H1 (cell line): Measurements from ENCODE around the gene FITM1. TPM values are rescaled to one million over a fixed set of nuclear protein-coding genes. Genes with fewer than 3 reads are reported as not detected.

Experiments
- CTCF ChIA-PET: fragments of 300-600 bp; sonication (Branson Sonifier 250); formaldehyde crosslinking; loops from one replicate; lab custom pipeline; 2021; ENCODE audit not compliant: partially characterized antibody; lab: Charles Lee
- POLR2A ChIA-PET: fragments of 300-600 bp; sonication (Branson Sonifier 250); formaldehyde crosslinking; loops from one replicate; lab custom pipeline; 2021; ENCODE audit warnings: inconsistent platforms; ENCODE audit not compliant: partially characterized antibody; lab: Charles Lee
- DNase-seq, 2 experiments: peaks; one replicate each; pipeline versions ENCODE4 v3.0.0 to v3.0.0-alpha.2; 2010 to 2022; ENCODE audit warnings: low spot score in 2 of 2, low read depth in 1 of 2, mixed read lengths in 1 of 2
- FAIRE-seq: peaks from 2 replicates; lab custom pipeline; 2011; peaks lifted over from hg19 to GRCh38; lab: Jason Lieb, UNC
- H2AFZ ChIP-seq: 2 replicates; pipeline ENCODE4 v1.8.1; 2012; ENCODE audit warnings: low read length, inconsistent platforms
- H2AK5ac ChIP-seq: 2 replicates; pipeline ENCODE4 v1.6.1; 2013; ENCODE audit warnings: low read depth, low read length
- H2BK120ac ChIP-seq: replicated peaks from 2 replicates; pipeline ENCODE3; 2013; ENCODE audit warnings: low read depth, low read length, inconsistent platforms
- H2BK12ac ChIP-seq: 2 replicates; pipeline ENCODE4 v1.6.1; 2013; ENCODE audit warnings: low read depth, low read length
- H2BK15ac ChIP-seq: 2 replicates; pipeline ENCODE4 v1.6.1; 2013; ENCODE audit warnings: low read length
- H2BK20ac ChIP-seq: 2 replicates; pipeline ENCODE4 v1.6.1; 2013; ENCODE audit warnings: low read length
- H2BK5ac ChIP-seq: 2 replicates; pipeline ENCODE4 v1.6.1; 2013; ENCODE audit warnings: low read depth, low read length
- H3K14ac ChIP-seq: 2 replicates; pipeline ENCODE4 v1.6.1; 2013; ENCODE audit warnings: inconsistent platforms; ENCODE audit not compliant: insufficient read length
- H3K18ac ChIP-seq: 2 replicates; pipeline ENCODE4 v1.6.1; 2013; ENCODE audit warnings: low read length; ENCODE audit errors: extremely low read depth
- H3K23ac ChIP-seq: 2 replicates; pipeline ENCODE4 v1.6.1; 2013; ENCODE audit warnings: inconsistent platforms; ENCODE audit not compliant: insufficient read length
- H3K23me2 ChIP-seq: 2 replicates; pipeline ENCODE4 v1.6.1; 2013; ENCODE audit warnings: low read depth, low read length
- H3K27ac ChIP-seq: 2 replicates; pipeline ENCODE4 v1.6.1; 2011; ENCODE audit warnings: low read depth, low read length, inconsistent platforms
- H3K27me3 ChIP-seq, 4 experiments: replicated peaks in 1 of 4; 1 replicate in 1 of 4; 2 replicates in 3 of 4; pipeline versions ENCODE4 v1.6.1 to v1.8.1; 2011 to 2013; ENCODE audit warnings: low read length in 3 of 4, mild to moderate bottlenecking in 3 of 4, inconsistent platforms in 2 of 4, mixed read lengths in 2 of 4, moderate library complexity in 1 of 4; ENCODE audit not compliant: control insufficient read depth in 3 of 4, insufficient read depth in 3 of 4; ENCODE audit errors: extremely low read depth in 1 of 4
- H3K36me3 ChIP-seq, 4 experiments: 2 replicates each; pipeline versions ENCODE4 v1.6.1 to v1.8.1; 2011 to 2013; ENCODE audit warnings: mild to moderate bottlenecking in 4 of 4, low read length in 3 of 4, moderate library complexity in 2 of 4, control low read depth in 1 of 4, inconsistent platforms in 1 of 4; ENCODE audit not compliant: insufficient read depth in 4 of 4, control insufficient read depth in 2 of 4
- H3K4ac ChIP-seq: replicated peaks from 2 replicates; pipeline ENCODE3; 2013; ENCODE audit warnings: low read length, low read depth, mixed read lengths, inconsistent platforms; ENCODE audit not compliant: insufficient read length
- H3K4me1 ChIP-seq, 4 experiments: replicated peaks in 1 of 4; 1 replicate in 1 of 4; 2 replicates in 3 of 4; pipeline versions ENCODE4 v1.6.1 to v1.8.1; 2011 to 2013; ENCODE audit warnings: low read length in 3 of 4, inconsistent platforms in 2 of 4, mixed read lengths in 1 of 4; ENCODE audit not compliant: insufficient read depth in 4 of 4, control insufficient read depth in 3 of 4
- H3K4me2 ChIP-seq, 2 experiments: 2 replicates each; pipeline versions ENCODE4 v1.6.1 to v1.8.1; 2011 to 2013; ENCODE audit warnings: low read depth in 2 of 2, low read length in 2 of 2, control low read depth in 1 of 2, inconsistent platforms in 1 of 2, mild to moderate bottlenecking in 1 of 2; ENCODE audit not compliant: insufficient read depth in 1 of 2
- H3K4me3 ChIP-seq, 4 experiments: fragments of 200-600, 300-600 bp in 1 of 4; sonication (generic), shearing (Covaris generic), sonication (Bioruptor Twin) in 1 of 4; 2 replicates each; pipeline versions ENCODE4 v1.5.1 to v1.8.1; 2011 to 2016; ENCODE audit warnings: low read length in 4 of 4, low read depth in 3 of 4, control low read depth in 2 of 4, inconsistent platforms in 2 of 4, mild to moderate bottlenecking in 2 of 4, mixed read lengths in 1 of 4, moderate library complexity in 1 of 4; ENCODE audit not compliant: insufficient read depth in 2 of 4; ENCODE audit errors: extremely low read depth in 1 of 4
- H3K56ac ChIP-seq: replicated peaks from 2 replicates; pipeline ENCODE3; 2013; ENCODE audit warnings: low read depth, mild to moderate bottlenecking, mixed read lengths, low read length, inconsistent platforms; ENCODE audit not compliant: insufficient read length
- H3K79me1 ChIP-seq: 2 replicates; pipeline ENCODE4 v1.6.1; 2013; ENCODE audit warnings: low read depth, low read length, control low read depth
- H3K79me2 ChIP-seq, 2 experiments: 2 replicates each; pipeline versions ENCODE4 v1.6.1 to v1.8.1; 2012 to 2013; ENCODE audit warnings: low read length in 2 of 2, mild to moderate bottlenecking in 2 of 2, inconsistent platforms in 1 of 2; ENCODE audit not compliant: insufficient read depth in 2 of 2, control insufficient read depth in 1 of 2
- H3K9ac ChIP-seq, 4 experiments: replicated peaks in 1 of 4; 1 replicate in 1 of 4; 2 replicates in 3 of 4; pipeline versions ENCODE4 v1.6.1 to v1.8.1; 2011 to 2013; ENCODE audit warnings: low read depth in 3 of 4, low read length in 3 of 4, control low read depth in 2 of 4, mild to moderate bottlenecking in 2 of 4, moderate library complexity in 2 of 4, inconsistent platforms in 1 of 4; ENCODE audit errors: extremely low read depth in 1 of 4
- H3K9me3 ChIP-seq, 2 experiments: 2 replicates each; pipeline versions ENCODE4 v1.6.1 to v1.8.1; 2012 to 2013; ENCODE audit warnings: mild to moderate bottlenecking in 2 of 2, moderate library complexity in 2 of 2, control low read depth in 1 of 2, inconsistent platforms in 1 of 2, low read depth in 1 of 2, low read length in 1 of 2, mixed read lengths in 1 of 2; ENCODE audit not compliant: insufficient read depth in 2 of 2
- H4K20me1 ChIP-seq, 2 experiments: replicated peaks in 1 of 2; 2 replicates each; pipeline versions ENCODE3 to v1.8.1; 2011 to 2013; ENCODE audit warnings: inconsistent platforms in 2 of 2, low read length in 2 of 2, mild to moderate bottlenecking in 1 of 2; ENCODE audit not compliant: insufficient read depth in 2 of 2, control insufficient read depth in 1 of 2
- H4K5ac ChIP-seq: 2 replicates; pipeline ENCODE4 v1.6.1; 2013; ENCODE audit warnings: low read length, low read depth, mixed read lengths, inconsistent platforms; ENCODE audit not compliant: insufficient read length
- H4K8ac ChIP-seq: 2 replicates; pipeline ENCODE4 v1.8.0; 2013; ENCODE audit warnings: mild to moderate bottlenecking, moderate library complexity, low read length, inconsistent platforms; ENCODE audit not compliant: insufficient read depth; ENCODE audit errors: extremely low read depth
- H4K91ac ChIP-seq: replicated peaks from 2 replicates; pipeline ENCODE3; 2013; ENCODE audit warnings: low read length, mixed read lengths, inconsistent platforms; ENCODE audit not compliant: insufficient read length
- ASH2L ChIP-seq: fragments of 200-600, 300-600 bp; sonication (generic); IDR thresholded peaks from one replicate; pipeline ENCODE4 v1.7.1; 2017; ENCODE audit warnings: low read length
- CHD1 ChIP-seq: IDR thresholded peaks from 2 replicates; pipeline ENCODE4 v1.6.1; 2012; ENCODE audit warnings: low read depth, low read length, improper control_type of control experiment
- CREB1 ChIP-seq: IDR thresholded peaks from 2 replicates; pipeline ENCODE4 v1.6.1; 2012; ENCODE audit warnings: inconsistent platforms
- KDM4A ChIP-seq: IDR thresholded peaks from one replicate; pipeline ENCODE4 v1.7.1; 2012; ENCODE audit warnings: low read depth, mild to moderate bottlenecking, moderate library complexity, low read length, inconsistent platforms; ENCODE audit not compliant: severe bottlenecking
- SIX5 ChIP-seq: IDR thresholded peaks from 2 replicates; pipeline ENCODE4 v1.6.1; 2011; ENCODE audit warnings: mild to moderate bottlenecking, low read depth, low read length
- TCF12 ChIP-seq: IDR thresholded peaks from 2 replicates; pipeline ENCODE4 v1.6.1; 2011; ENCODE audit warnings: low read depth, mild to moderate bottlenecking, low read length
- WGBS, 2 experiments: shearing (Covaris generic) in 1 of 2; methylation state at CpG; one replicate each; pipeline versions ENCODE4 v1.1.6 to v1.1.7; 2013 to 2015; ENCODE audit warnings: low lambda C conversion rate in 2 of 2, mixed read lengths in 2 of 2, inconsistent platforms in 1 of 2, low coverage in 1 of 2, missing lambda C conversion rate in 1 of 2; ENCODE audit not compliant: insufficient replicate concordance in 2 of 2, insufficient coverage in 1 of 2, insufficient read length in 1 of 2; ENCODE audit errors: extremely low coverage in 1 of 2, missing lambda C conversion rate in 1 of 2; 5-methylcytosine and 5-hydroxymethylcytosine counted together
- polyA plus RNA-seq, 7 experiments: library from polyadenylated mRNA; depleted of rRNA in 3 of 7; stranded (reverse) in 5 of 7; unstranded in 2 of 7; fragments of >200 nt in 5 of 7; fragments of 200-250 nt in 2 of 7; gene quantifications; 1 replicate in 5 of 7; 2 replicates in 1 of 7; 4 replicates in 1 of 7; pipeline versions ENCODE4 v1.2.1 to v1.2.3, GENCODE V29; 2011 to 2013; ENCODE audit warnings: missing spikeins in 2 of 7, mixed read lengths in 2 of 7
- total RNA-seq: library from RNA; stranded (reverse); fragmentation: NEBNext Ultra II Directional; extraction: Animal tissue kit (Norgen Biotek cat#: 25700); gene quantifications from 2 replicates; pipeline ENCODE4 v1.2.1, GENCODE V29; 2021

The FITM1 gene
- total and polyA plus RNA-seq, 2 of the 8 experiments (the other 6 are each of a cell fraction or from before 2014, with no cell fraction given), result 0.53 to 0.76 TPM

GRCh38 chr14:24150567-24150966 is 20.1 kb downstream of the FITM1 start:
- H2BK15ac ChIP-seq, result no peak overlapping the region
- no peak overlapping the region for H4K91ac ChIP-seq
- H3K4me1 ChIP-seq, result peaks cover 0 to 10% (median 6%) of the 10 kb centered on the region in 4 experiments; a peak in 5 of 7 replicates
- peaks cover 0 to 25% of the 10 kb centered on the region in 2 experiments; a peak in 3 of 4 replicates for H3K79me2 ChIP-seq
- no peak overlapping the region for H3K56ac ChIP-seq
- H4K8ac ChIP-seq, result no peak overlapping the region; the same call in 1 of the 2 replicates
- H2BK12ac ChIP-seq, result no peak overlapping the region
- no peak overlapping the region for H3K23ac ChIP-seq
- no peak overlapping the region for H3K18ac ChIP-seq
- H2AK5ac ChIP-seq, result no peak overlapping the region
- TF ChIP-seq TCF12 (no peak), CHD1 (no peak), ASH2L (no peak), SIX5 (no peak), CREB1 (no peak), KDM4A (no peak)
- no peak for FAIRE-seq
- ChIA-PET POLR2A (interaction anchor here (0.6 to 9.6 kb wide), 13 partner anchors 9 to 733 kb away, joined by 3 to 86 read pairs (median 5); partner anchors contain the start of genes DCAF11, EMC9, IRF9 and NRL), CTCF (interaction anchor here (0.6 to 3.4 kb wide), 9 partner anchors 7 to 161 kb away, joined by 3 to 26 read pairs (median 4); partner anchors contain the start of genes EMC9, IRF9, PCK2 and PSME1)
- no peaks in the 10 kb centered on the region; a peak in 1 of 7 replicates for H3K27me3 ChIP-seq
- H3K4me2 ChIP-seq, result no peak overlapping the region
- no peak overlapping the region for H3K27ac ChIP-seq
- H2BK120ac ChIP-seq, result no peak overlapping the region
- H4K5ac ChIP-seq, result no peak overlapping the region
- H3K14ac ChIP-seq, result no peak overlapping the region
- peaks cover 9% of the 10 kb centered on the region; the same call in 1 of the 2 replicates for H3K79me1 ChIP-seq
- H3K36me3 ChIP-seq, result peaks cover 21 to 42% (median 40%) of the 10 kb centered on the region in 4 experiments
- H2BK5ac ChIP-seq, result no peak overlapping the region
- no peak overlapping the region for H2BK20ac ChIP-seq
- H2AFZ ChIP-seq, result no peak overlapping the region
- H3K9me3 ChIP-seq, result no peaks in the 10 kb centered on the region
- H3K23me2 ChIP-seq, result peaks cover 10% of the 10 kb centered on the region
- H4K20me1 ChIP-seq, result peaks cover 0 to 23% of the 10 kb centered on the region in 2 experiments
- H3K9ac ChIP-seq, result no peak overlapping the region
- H3K4me3 ChIP-seq, result no peak overlapping the region
- H3K4ac ChIP-seq, result no peak overlapping the region
- DNase-seq, result no peak
- WGBS, 2 experiments, result 93% methylated on average over 9 of the region's 9 CpGs; no CpG with 5 or more reads in 1 of the 2 experiments
